22Rv1 (cell line): Measurements from ENCODE around the gene CORO1C.

Experiments used
- ZFX ChIP-seq: fragments of 450-650 bp; IDR thresholded peaks from 2 replicates; pipeline ENCODE4 v1.6.1; 2017; ENCODE audit warnings: antibody characterized with exemption, borderline replicate concordance
- TF ChIP-seq, protein P1 (sequence below): fragments of 450-650 bp; IDR thresholded peaks from 2 replicates; pipeline ENCODE4 v1.5.1; 2017; ENCODE audit warnings: mild to moderate bottlenecking

DNA sequence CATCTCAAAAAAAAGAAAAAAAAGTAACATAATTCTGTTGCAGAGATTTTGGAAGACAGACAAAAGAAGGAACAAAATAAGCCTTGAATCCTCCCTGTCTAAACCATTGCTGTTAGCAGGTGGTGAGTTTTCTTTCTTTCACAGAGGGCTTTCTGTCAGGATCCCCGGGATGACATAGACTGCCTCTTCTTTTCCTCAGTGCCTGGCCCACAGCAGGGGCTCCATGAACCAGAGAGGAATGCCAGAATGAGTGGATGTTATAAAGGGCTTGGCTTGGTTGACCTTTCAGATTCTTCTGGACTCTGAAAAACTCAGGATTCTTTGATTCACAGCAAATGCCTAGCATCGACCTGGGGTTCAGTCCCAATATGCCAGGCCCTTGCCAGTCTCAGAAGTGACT, 45.8 kb upstream of the CORO1C start:
- TF ChIP-seq, protein P1, sequence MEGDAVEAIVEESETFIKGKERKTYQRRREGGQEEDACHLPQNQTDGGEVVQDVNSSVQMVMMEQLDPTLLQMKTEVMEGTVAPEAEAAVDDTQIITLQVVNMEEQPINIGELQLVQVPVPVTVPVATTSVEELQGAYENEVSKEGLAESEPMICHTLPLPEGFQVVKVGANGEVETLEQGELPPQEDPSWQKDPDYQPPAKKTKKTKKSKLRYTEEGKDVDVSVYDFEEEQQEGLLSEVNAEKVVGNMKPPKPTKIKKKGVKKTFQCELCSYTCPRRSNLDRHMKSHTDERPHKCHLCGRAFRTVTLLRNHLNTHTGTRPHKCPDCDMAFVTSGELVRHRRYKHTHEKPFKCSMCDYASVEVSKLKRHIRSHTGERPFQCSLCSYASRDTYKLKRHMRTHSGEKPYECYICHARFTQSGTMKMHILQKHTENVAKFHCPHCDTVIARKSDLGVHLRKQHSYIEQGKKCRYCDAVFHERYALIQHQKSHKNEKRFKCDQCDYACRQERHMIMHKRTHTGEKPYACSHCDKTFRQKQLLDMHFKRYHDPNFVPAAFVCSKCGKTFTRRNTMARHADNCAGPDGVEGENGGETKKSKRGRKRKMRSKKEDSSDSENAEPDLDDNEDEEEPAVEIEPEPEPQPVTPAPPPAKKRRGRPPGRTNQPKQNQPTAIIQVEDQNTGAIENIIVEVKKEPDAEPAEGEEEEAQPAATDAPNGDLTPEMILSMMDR = no peak
- no peak for TF ChIP-seq ZFX
